GM23248 (cell line): ENCODE data around the gene RAC2. TPM values are rescaled to one million over a fixed set of nuclear protein-coding genes. Genes with fewer than 3 reads are reported as not detected.

Experiments used
- DNase-seq: peaks from one replicate; pipeline ENCODE4 v3.0.0-alpha.2; 2015
- H2AFZ ChIP-seq: fragments of 200-600 bp; sonication (generic); 2 replicates; pipeline ENCODE4 v1.6.1; 2016; ENCODE audit warnings: antibody characterized with exemption
- H3F3A ChIP-seq: fragments of 200-600 bp; sonication (generic); 2 replicates; pipeline ENCODE4 v1.6.1; 2016; ENCODE audit warnings: mild to moderate bottlenecking, antibody characterized with exemption, mixed run types; ENCODE audit not compliant: insufficient read depth
- H3K27ac ChIP-seq: fragments of 200-600 bp; sonication (generic); 2 replicates; pipeline ENCODE4 v1.5.1; 2016; ENCODE audit warnings: mild to moderate bottlenecking
- H3K27me3 ChIP-seq: fragments of 200-600 bp; sonication (generic); replicated peaks from 2 replicates; pipeline ENCODE4 v1.6.1; 2016; ENCODE audit warnings: mild to moderate bottlenecking; ENCODE audit not compliant: insufficient read depth
- H3K36me3 ChIP-seq: fragments of 200-600 bp; sonication (generic); 2 replicates; pipeline ENCODE4 v1.6.1; 2016; ENCODE audit warnings: low read depth, mild to moderate bottlenecking
- H3K4me1 ChIP-seq: fragments of 200-600 bp; sonication (generic); 2 replicates; pipeline ENCODE4 v1.6.1; 2016; ENCODE audit warnings: mild to moderate bottlenecking; ENCODE audit not compliant: insufficient read depth
- H3K4me2 ChIP-seq: fragments of 200-600 bp; sonication (generic); one replicate; pipeline ENCODE4 v1.6.1; 2016; ENCODE audit warnings: mild to moderate bottlenecking; ENCODE audit not compliant: unreplicated experiment
- H3K4me3 ChIP-seq: fragments of 200-600 bp; sonication (generic); 2 replicates; pipeline ENCODE4 v1.5.1; 2016; ENCODE audit warnings: mild to moderate bottlenecking
- H3K79me2 ChIP-seq: fragments of 200-600 bp; sonication (generic); 2 replicates; pipeline ENCODE4 v1.6.1; 2016; ENCODE audit warnings: mild to moderate bottlenecking; ENCODE audit not compliant: insufficient read depth
- H3K9ac ChIP-seq: fragments of 200-600 bp; sonication (generic); 2 replicates; pipeline ENCODE4 v1.6.1; 2016; ENCODE audit warnings: mild to moderate bottlenecking
- H3K9me2 ChIP-seq: fragments of 200-600 bp; sonication (generic); 2 replicates; pipeline ENCODE4 v1.6.1; 2016; ENCODE audit warnings: mixed run types, mild to moderate bottlenecking, moderate library complexity; ENCODE audit not compliant: insufficient read depth
- H3K9me3 ChIP-seq: fragments of 200-600 bp; sonication (generic); one replicate; pipeline ENCODE4 v1.6.1; 2017; ENCODE audit warnings: low read depth
- H4K20me1 ChIP-seq: fragments of 200-600 bp; sonication (generic); 2 replicates; pipeline ENCODE4 v1.6.0; 2016; ENCODE audit not compliant: insufficient read depth
- EZH2 ChIP-seq: fragments of 200-600 bp; sonication (generic); IDR thresholded peaks from 2 replicates; pipeline ENCODE4 v1.6.1; 2018; ENCODE audit warnings: antibody characterized with exemption, mild to moderate bottlenecking; ENCODE audit not compliant: insufficient read depth, poor library complexity, severe bottlenecking
- EZH2phosphoT487 ChIP-seq: fragments of 200-600 bp; sonication (generic); IDR thresholded peaks from 2 replicates; pipeline ENCODE4 v1.6.1; 2018; ENCODE audit warnings: antibody characterized with exemption, moderate library complexity, mild to moderate bottlenecking, low read depth; ENCODE audit not compliant: insufficient read depth
- WGBS, 2 experiments: methylation state at CpG; one replicate each; pipeline ENCODE4 v1.1.6; 2015 to 2017; ENCODE audit warnings: low lambda C conversion rate in 2 of 2, low coverage in 1 of 2; ENCODE audit errors: missing lambda C conversion rate in 2 of 2; 5-methylcytosine and 5-hydroxymethylcytosine counted together
- in situ Hi-C: fragments of 300-500 bp; cut with MboI; formaldehyde crosslinking; loops from 2 replicates; pipeline ENCODE4 v1.15.0; 2020
- polyA plus RNA-seq: library from polyadenylated mRNA; unstranded; fragments of >200 nt; fragmentation: Nextera tagmentation; extraction: Ambion mirVana; gene quantifications from 2 replicates; pipeline ENCODE4 v1.2.1, GENCODE V29; 2016
- total RNA-seq: library from RNA; depleted of rRNA; stranded (reverse); fragments of >200 nt; shearing (Covaris generic); gene quantifications from 2 replicates; pipeline ENCODE4 v1.2.3, GENCODE V29; 2014

The RAC2 gene
- total and polyA plus RNA-seq, 2 experiments from 2014 or later = 34.9 to 35.1 TPM

DNA sequence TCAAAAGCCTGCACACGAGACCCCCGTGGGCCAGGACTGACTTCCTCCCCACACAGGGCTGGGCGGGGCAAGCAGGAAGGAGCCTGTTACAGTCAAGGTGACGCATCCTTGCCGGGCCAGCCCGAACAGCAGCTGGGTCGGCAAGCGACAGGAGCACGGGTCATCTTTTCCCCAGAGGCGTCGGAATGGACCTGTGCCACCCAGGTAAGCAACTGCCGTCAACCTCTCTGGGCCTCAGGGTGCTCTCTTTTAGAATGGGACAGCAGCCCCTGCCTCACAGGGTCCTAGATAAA, 38.3 kb upstream of the RAC2 start, which contains the start of gene CYTH4:
Gene CYTH4 (plus strand): TSS at position 124 of the 293 bp plus-strand sequence. CDS start 62 bp downstream, at position 186.
- H2AFZ ChIP-seq = no peak within 1 kb of the TSS
- no peak within 1 kb of the TSS for H3K4me2 ChIP-seq
- no peaks in the 10 kb centered on the region for H4K20me1 ChIP-seq
- H3K27me3 ChIP-seq = no peaks in the 10 kb centered on the region
- no peaks in the 10 kb centered on the region for H3K9me2 ChIP-seq
- no peaks in the 10 kb centered on the region for H3F3A ChIP-seq
- H3K9ac ChIP-seq = no peak within 1 kb of the TSS
- WGBS, 2 experiments = 44 to 47% methylated on average over 12 of the region's 12 CpGs
- in situ Hi-C loops = no loop called here
- H3K27ac ChIP-seq = no peak within 1 kb of the TSS
- H3K79me2 ChIP-seq = no peaks in the 10 kb centered on the region
- H3K9me3 ChIP-seq = no peaks in the 10 kb centered on the region
- DNase-seq = no peak
- no peaks in the 10 kb centered on the region for H3K4me1 ChIP-seq
- no peaks in the 10 kb centered on the region for H3K36me3 ChIP-seq
- TF ChIP-seq EZH2phosphoT487 (no peak), EZH2 (no peak)
- no peak within 1 kb of the TSS for H3K4me3 ChIP-seq

DNA sequence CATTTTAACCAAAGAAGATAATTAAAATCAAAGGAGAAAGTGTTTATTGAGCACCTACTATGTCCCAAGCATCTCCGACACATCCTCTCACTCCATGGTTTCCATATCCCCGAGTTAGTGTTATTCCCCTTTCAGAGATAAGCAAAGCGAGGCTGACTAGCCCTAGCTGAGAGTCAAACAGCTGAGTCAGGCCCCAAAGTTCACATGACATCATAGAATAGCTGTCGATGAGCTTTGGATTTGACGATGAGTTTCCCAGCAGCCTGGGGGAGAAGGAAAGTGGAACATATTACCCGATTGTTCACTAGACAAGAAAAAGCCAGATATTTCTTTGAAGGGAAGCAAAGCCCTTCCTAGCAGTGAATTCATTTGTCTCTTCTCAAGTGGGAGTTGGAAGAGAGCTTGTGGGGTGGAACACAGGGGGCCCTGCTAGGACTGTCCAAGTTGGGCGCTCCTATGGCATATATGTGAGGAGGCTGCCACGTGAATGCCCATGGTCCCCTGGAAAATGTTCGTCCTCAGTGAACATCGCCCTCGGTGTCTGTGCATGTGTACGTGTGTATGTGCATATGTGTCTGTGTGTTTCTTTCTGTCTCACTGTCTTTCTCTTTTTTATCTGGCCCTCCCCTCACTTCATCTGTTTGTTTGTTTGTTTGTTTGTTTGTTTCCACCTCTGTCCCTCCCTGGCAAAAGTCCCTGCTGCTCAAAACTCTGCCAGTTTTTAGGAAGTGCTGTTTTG, 37.7 kb upstream of the RAC2 start:
- Histone ChIP-seq H3K9me2 (no peaks in the 10 kb centered on the region), H3K4me2 (no peak overlapping the region), H3K9ac (no peak overlapping the region), H3K36me3 (no peaks in the 10 kb centered on the region), H3K4me1 (no peaks in the 10 kb centered on the region), H3F3A (no peaks in the 10 kb centered on the region), H3K27me3 (no peaks in the 10 kb centered on the region), H3K4me3 (no peak overlapping the region), H2AFZ (no peak overlapping the region), H3K79me2 (no peaks in the 10 kb centered on the region), H4K20me1 (no peaks in the 10 kb centered on the region), H3K27ac (no peak overlapping the region), H3K9me3 (no peaks in the 10 kb centered on the region)
- TF ChIP-seq EZH2phosphoT487 (no peak), EZH2 (no peak)
- peak; percentile 37 for DNase-seq
- WGBS, 2 experiments = 71 to 75% methylated on average over 12 of the region's 12 CpGs
- in situ Hi-C loops = no loop called here

DNA sequence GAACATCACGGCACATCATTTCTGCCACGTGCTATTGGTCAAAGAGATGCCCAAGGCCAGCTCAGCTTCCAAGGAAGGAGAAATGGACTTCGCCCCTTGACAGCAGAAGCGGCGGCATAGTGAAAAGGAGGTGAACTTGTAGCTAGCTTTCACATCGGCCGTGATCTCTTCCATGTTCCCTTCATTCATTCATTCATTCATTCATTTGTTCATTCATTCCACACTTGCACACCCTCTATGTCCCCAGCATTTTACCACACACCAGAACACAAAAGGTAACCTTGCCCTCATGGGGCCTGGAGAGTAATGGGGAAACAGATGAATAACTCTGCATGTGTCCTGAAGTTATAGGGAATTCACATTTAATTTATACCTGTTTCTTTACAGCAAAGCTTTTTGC, 37.1 kb upstream of the RAC2 start:
- Histone ChIP-seq H3K4me2 (no peak overlapping the region), H2AFZ (no peak overlapping the region), H3K79me2 (no peaks in the 10 kb centered on the region), H3K27ac (no peak overlapping the region), H3K4me3 (no peak overlapping the region), H3K9me3 (no peaks in the 10 kb centered on the region), H4K20me1 (no peaks in the 10 kb centered on the region), H3K36me3 (no peaks in the 10 kb centered on the region), H3F3A (no peaks in the 10 kb centered on the region), H3K4me1 (no peaks in the 10 kb centered on the region), H3K9ac (no peak overlapping the region), H3K9me2 (no peaks in the 10 kb centered on the region), H3K27me3 (no peaks in the 10 kb centered on the region)
- TF ChIP-seq EZH2phosphoT487 (no peak), EZH2 (no peak)
- 65 to 70% methylated on average over 7 of the region's 7 CpGs for WGBS, 2 experiments
- in situ Hi-C loops = no loop called here
- DNase-seq = no peak

DNA sequence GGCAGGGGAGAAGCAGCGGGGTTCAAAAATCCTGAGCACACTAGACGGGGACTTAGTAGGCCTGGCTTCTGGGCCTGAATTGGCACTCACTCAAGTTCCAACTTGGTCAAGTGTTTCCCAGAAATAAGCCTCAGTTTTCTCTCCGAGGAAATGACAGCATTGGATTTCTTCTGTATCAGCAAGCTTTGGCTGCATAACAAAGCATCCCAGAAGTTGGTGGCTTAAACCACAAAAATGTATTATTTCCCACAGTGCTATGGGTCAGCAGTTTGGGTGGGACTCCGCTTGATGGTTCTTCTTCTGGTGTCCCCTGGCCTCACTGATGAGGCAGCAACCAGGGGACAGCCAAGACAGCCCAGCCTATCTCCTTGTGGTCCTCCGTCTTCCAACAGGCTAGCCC, 36.6 kb upstream of the RAC2 start:
- Histone ChIP-seq H3K9me2 (no peaks in the 10 kb centered on the region), H3K9ac (no peak overlapping the region), H3K4me3 (no peak overlapping the region), H3K36me3 (no peaks in the 10 kb centered on the region), H3K79me2 (no peaks in the 10 kb centered on the region), H3K27ac (no peak overlapping the region), H3K4me2 (no peak overlapping the region), H4K20me1 (no peaks in the 10 kb centered on the region), H3K4me1 (no peaks in the 10 kb centered on the region), H3K9me3 (no peaks in the 10 kb centered on the region), H2AFZ (no peak overlapping the region), H3K27me3 (no peaks in the 10 kb centered on the region), H3F3A (no peaks in the 10 kb centered on the region)
- no peak for DNase-seq
- no peak for TF ChIP-seq EZH2phosphoT487
- TF ChIP-seq EZH2 = no peak
- 83 to 89% methylated on average over 5 of the region's 5 CpGs for WGBS, 2 experiments
- in situ Hi-C loops = no loop called here
